GM12878 (cell line): ENCODE measurements around the gene RICTOR. TPM values are rescaled to one million over a fixed set of nuclear protein-coding genes. Genes with fewer than 3 reads are reported as not detected.
A peak's percentile ranks its signal among the peaks of the same experiment; 100 is the strongest.

ENCODE experiments used
- ATF7 ChIP-seq: fragments of 450-650 bp; IDR thresholded peaks from 2 replicates; pipeline ENCODE4 v1.6.1; 2016; ENCODE audit warnings: low read depth, mild to moderate bottlenecking
- BACH1 ChIP-seq: fragments of 450-650 bp; IDR thresholded peaks from 2 replicates; pipeline ENCODE4 v1.6.1; 2017; ENCODE audit warnings: mild to moderate bottlenecking, borderline replicate concordance
- BCL11A ChIP-seq: IDR thresholded peaks from 2 replicates; pipeline ENCODE4 v1.6.1; 2011; ENCODE audit warnings: low read depth, low read length
- CBX3 ChIP-seq: fragments of 200-600 bp; sonication (generic); IDR thresholded peaks from 2 replicates; pipeline ENCODE4 v1.6.1; 2016; ENCODE audit warnings: low read depth, borderline replicate concordance
- CHD2 ChIP-seq: IDR thresholded peaks from 2 replicates; pipeline ENCODE4 v1.6.1; 2011; ENCODE audit warnings: low read depth, low read length, improper control_type of control experiment, borderline replicate concordance
- ETV6 ChIP-seq, 2 experiments: fragments of 450-650 bp in 1 of 2; IDR thresholded peaks in 1 of 2; conservative IDR thresholded peaks in 1 of 2; 2 replicates each; pipeline ENCODE4 v1.6.1; 2014; ENCODE audit warnings: antibody characterized with exemption in 1 of 2, borderline replicate concordance in 1 of 2, low read depth in 1 of 2, mild to moderate bottlenecking in 1 of 2, moderate library complexity in 1 of 2
- EZH2 ChIP-seq: IDR thresholded peaks from 2 replicates; pipeline ENCODE4 v1.6.1; 2012; ENCODE audit warnings: low read depth, mild to moderate bottlenecking, control low read depth, inconsistent platforms, low read length, borderline replicate concordance; ENCODE audit not compliant: control insufficient read depth
- HCFC1 ChIP-seq: fragments of 150-350 bp; IDR thresholded peaks from 2 replicates; pipeline ENCODE4 v1.6.1; 2014; ENCODE audit warnings: low read length
- HDAC2 ChIP-seq: fragments of 200-600 bp; sonication (generic); IDR thresholded peaks from 2 replicates; pipeline ENCODE4 v1.6.1; 2017
- IKZF2 ChIP-seq, 2 experiments: fragments of 450-650 bp; IDR thresholded peaks; 2 replicates each; pipeline ENCODE4 v1.6.1; 2017; ENCODE audit warnings: mild to moderate bottlenecking in 2 of 2, moderate library complexity in 2 of 2
- MYB ChIP-seq: fragments of 150-350 bp; IDR thresholded peaks from 2 replicates; pipeline ENCODE4 v1.6.1; 2014; ENCODE audit warnings: mild to moderate bottlenecking, low read depth, low read length, borderline replicate concordance
- NBN ChIP-seq: fragments of 450-650 bp; IDR thresholded peaks from 2 replicates; pipeline ENCODE4 v1.6.1; 2016
- NFYB ChIP-seq: IDR thresholded peaks from 2 replicates; pipeline ENCODE4 v1.6.1; 2011; ENCODE audit warnings: low read depth, mild to moderate bottlenecking, low read length, improper control_type of control experiment, moderate library complexity; ENCODE audit not compliant: insufficient read depth
- NR2C2 ChIP-seq: IDR thresholded peaks from 2 replicates; pipeline ENCODE4 v1.6.1; 2011; ENCODE audit warnings: borderline replicate concordance, low read depth; ENCODE audit not compliant: control insufficient read depth, insufficient read length
- POU2F2 ChIP-seq: IDR thresholded peaks from 3 replicates; pipeline ENCODE4 v1.6.1; 2011; ENCODE audit warnings: low read depth, mild to moderate bottlenecking, low read length, borderline replicate concordance
- RAD51 ChIP-seq: fragments of 450-650 bp; IDR thresholded peaks from 2 replicates; pipeline ENCODE4 v1.6.1; 2016; ENCODE audit warnings: moderate library complexity, mild to moderate bottlenecking, inconsistent platforms
- RELA ChIP-seq: fragments of 450-650 bp; IDR thresholded peaks from 2 replicates; pipeline ENCODE4 v1.8.0; 2014; ENCODE audit warnings: borderline replicate concordance; ENCODE audit not compliant: partially characterized antibody
- RUNX3 ChIP-seq: IDR thresholded peaks from 2 replicates; pipeline ENCODE4 v1.6.1; 2012; ENCODE audit warnings: low read length, inconsistent platforms
- SMARCA5 ChIP-seq: fragments of 450-650 bp; IDR thresholded peaks from 2 replicates; pipeline ENCODE4 v1.6.1; 2017; ENCODE audit warnings: mild to moderate bottlenecking
- TCF3 ChIP-seq: IDR thresholded peaks from 2 replicates; pipeline ENCODE4 v1.6.1; 2012; ENCODE audit warnings: low read depth, mild to moderate bottlenecking, low read length, borderline replicate concordance; ENCODE audit not compliant: insufficient read depth
- polyA plus RNA-seq, 11 experiments: library from polyadenylated mRNA; depleted of rRNA in 4 of 11; unstranded in 6 of 11; stranded (reverse) in 5 of 11; fragments of >200 nt; fragmentation: Nextera tagmentation in 4 of 11; fragmentation: Illumina TruSeq in 1 of 11; extraction: Ambion mirVana in 4 of 11; extraction: Trizol in 1 of 11; gene quantifications; 1 replicate in 1 of 11; 2 replicates in 10 of 11; pipeline versions ENCODE4 v1.2.1 to v1.2.3, GENCODE V29; 2011 to 2016; ENCODE audit warnings: inconsistent platforms in 2 of 11, missing spikeins in 2 of 11, low read depth in 1 of 11
- total RNA-seq, 4 experiments: library from RNA; depleted of rRNA in 3 of 4; stranded (reverse); fragments of >200 nt in 3 of 4; fragmentation: Illumina TruSeq in 1 of 4; extraction: Trizol in 1 of 4; gene quantifications; 2 replicates each; pipeline versions ENCODE4 v1.2.1 to v1.2.3, GENCODE V29; 2013 to 2021
- TF ChIP-seq, protein P1 (sequence below): fragments of 450-650 bp; conservative IDR thresholded peaks from 2 replicates; pipeline ENCODE4 v1.6.1; 2017; ENCODE audit warnings: mild to moderate bottlenecking, moderate library complexity
- TF ChIP-seq, protein P2 (sequence below): fragments of 450-650 bp; IDR thresholded peaks from 2 replicates; pipeline ENCODE4 v1.6.1; 2017; ENCODE audit warnings: low read depth, mild to moderate bottlenecking, moderate library complexity
- TF ChIP-seq, protein P3 (sequence below): IDR thresholded peaks from 2 replicates; pipeline ENCODE4 v1.6.1; 2012; ENCODE audit warnings: low read length, inconsistent platforms
- TF ChIP-seq, protein P4 (sequence below): IDR thresholded peaks from 2 replicates; pipeline ENCODE4 v1.6.1; 2011; ENCODE audit warnings: borderline replicate concordance, low read depth, mild to moderate bottlenecking, moderate library complexity, low read length; ENCODE audit not compliant: insufficient read depth, poor library complexity, severe bottlenecking

Gene RICTOR
- total and polyA plus RNA-seq, 10 of the 15 experiments (the other 5 are each of a cell fraction or from before 2014, with no cell fraction given) = 2.7 to 23.0 (median 6.9) TPM

DNA sequence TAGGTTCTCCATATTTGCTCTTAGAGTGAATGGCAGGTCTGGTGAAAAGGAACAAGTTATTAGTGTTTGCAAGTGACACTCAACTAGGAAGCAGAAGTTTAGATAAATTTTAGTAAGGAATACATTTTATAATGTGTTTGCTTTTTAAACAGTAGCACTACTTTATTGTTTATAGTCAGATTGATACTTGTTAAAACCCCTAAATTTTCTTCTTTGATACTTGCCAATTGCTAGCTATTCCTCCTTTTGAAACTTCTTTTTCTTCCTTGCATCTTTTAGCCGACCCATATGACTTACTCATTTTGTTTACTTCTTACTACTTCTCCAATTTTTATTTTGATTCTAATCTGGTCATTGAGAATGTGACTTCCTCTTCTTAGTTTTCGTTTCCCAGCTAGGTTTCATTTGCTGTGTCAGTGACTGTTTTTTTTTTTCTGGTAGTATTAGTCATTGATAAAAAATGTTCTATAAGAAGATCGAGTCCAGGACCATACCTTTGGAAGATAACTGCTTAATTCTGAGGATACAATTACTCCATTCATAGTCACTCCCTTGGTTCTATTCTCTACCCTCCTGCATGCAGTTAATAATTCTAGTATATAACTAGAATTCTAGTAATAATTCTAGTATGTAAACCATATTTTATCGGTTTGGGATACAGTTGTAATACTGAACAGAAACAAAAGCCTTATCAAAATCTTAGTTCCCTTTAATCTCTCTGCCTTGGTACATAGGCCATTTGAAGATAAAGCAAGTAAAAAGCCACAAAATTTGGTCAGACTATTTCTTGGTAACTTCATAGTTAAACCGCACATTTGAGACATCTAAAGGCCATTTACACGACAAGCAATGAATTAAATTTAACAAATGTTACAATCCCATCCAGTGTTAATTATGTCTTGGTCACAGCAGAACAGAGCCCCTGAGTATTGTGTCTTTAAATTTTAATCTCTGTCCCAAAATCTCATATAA, 2.8 kb upstream of the RICTOR start (continued):
- TF ChIP-seq NR2C2 (no peak), RUNX3 (peak; percentile 59), TCF3 (no peak), NBN (peak; percentile 92), HDAC2 (no peak), RELA (no peak), BACH1 (no peak), IKZF2 (IDR thresholded peaks at IDR 0.05) (peak; percentile 28 to 50; a peak in 2 of 4 replicates), EZH2 (no peak), ETV6 (conservative IDR thresholded peaks at IDR 0.05 in 1 of 2, IDR thresholded peaks at IDR 0.05 in 1 of 2; ENCODE audit: borderline replicate concordance in 1 of 2, low read depth in 1 of 2) (peak in 1 of 2 experiments; percentile 58; a peak in 1 of 4 replicates), NFYB (no peak), ATF7 (peak; percentile 78), MYB (no peak), CHD2 (no peak), POU2F2 (no peak), RAD51 (peak; percentile 30; the same call in 1 of the 2 replicates), HCFC1 (no peak), BCL11A (no peak), CBX3 (no peak), SMARCA5 (peak; percentile 49)
- TF ChIP-seq, protein P1, sequence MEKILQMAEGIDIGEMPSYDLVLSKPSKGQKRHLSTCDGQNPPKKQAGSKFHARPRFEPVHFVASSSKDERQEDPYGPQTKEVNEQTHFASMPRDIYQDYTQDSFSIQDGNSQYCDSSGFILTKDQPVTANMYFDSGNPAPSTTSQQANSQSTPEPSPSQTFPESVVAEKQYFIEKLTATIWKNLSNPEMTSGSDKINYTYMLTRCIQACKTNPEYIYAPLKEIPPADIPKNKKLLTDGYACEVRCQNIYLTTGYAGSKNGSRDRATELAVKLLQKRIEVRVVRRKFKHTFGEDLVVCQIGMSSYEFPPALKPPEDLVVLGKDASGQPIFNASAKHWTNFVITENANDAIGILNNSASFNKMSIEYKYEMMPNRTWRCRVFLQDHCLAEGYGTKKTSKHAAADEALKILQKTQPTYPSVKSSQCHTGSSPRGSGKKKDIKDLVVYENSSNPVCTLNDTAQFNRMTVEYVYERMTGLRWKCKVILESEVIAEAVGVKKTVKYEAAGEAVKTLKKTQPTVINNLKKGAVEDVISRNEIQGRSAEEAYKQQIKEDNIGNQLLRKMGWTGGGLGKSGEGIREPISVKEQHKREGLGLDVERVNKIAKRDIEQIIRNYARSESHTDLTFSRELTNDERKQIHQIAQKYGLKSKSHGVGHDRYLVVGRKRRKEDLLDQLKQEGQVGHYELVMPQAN = no peak
- TF ChIP-seq, protein P2, sequence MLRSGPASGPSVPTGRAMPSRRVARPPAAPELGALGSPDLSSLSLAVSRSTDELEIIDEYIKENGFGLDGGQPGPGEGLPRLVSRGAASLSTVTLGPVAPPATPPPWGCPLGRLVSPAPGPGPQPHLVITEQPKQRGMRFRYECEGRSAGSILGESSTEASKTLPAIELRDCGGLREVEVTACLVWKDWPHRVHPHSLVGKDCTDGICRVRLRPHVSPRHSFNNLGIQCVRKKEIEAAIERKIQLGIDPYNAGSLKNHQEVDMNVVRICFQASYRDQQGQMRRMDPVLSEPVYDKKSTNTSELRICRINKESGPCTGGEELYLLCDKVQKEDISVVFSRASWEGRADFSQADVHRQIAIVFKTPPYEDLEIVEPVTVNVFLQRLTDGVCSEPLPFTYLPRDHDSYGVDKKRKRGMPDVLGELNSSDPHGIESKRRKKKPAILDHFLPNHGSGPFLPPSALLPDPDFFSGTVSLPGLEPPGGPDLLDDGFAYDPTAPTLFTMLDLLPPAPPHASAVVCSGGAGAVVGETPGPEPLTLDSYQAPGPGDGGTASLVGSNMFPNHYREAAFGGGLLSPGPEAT = peak; percentile 61
- TF ChIP-seq, protein P3, sequence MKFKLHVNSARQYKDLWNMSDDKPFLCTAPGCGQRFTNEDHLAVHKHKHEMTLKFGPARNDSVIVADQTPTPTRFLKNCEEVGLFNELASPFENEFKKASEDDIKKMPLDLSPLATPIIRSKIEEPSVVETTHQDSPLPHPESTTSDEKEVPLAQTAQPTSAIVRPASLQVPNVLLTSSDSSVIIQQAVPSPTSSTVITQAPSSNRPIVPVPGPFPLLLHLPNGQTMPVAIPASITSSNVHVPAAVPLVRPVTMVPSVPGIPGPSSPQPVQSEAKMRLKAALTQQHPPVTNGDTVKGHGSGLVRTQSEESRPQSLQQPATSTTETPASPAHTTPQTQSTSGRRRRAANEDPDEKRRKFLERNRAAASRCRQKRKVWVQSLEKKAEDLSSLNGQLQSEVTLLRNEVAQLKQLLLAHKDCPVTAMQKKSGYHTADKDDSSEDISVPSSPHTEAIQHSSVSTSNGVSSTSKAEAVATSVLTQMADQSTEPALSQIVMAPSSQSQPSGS = peak; percentile 75
- TF ChIP-seq, protein P4, sequence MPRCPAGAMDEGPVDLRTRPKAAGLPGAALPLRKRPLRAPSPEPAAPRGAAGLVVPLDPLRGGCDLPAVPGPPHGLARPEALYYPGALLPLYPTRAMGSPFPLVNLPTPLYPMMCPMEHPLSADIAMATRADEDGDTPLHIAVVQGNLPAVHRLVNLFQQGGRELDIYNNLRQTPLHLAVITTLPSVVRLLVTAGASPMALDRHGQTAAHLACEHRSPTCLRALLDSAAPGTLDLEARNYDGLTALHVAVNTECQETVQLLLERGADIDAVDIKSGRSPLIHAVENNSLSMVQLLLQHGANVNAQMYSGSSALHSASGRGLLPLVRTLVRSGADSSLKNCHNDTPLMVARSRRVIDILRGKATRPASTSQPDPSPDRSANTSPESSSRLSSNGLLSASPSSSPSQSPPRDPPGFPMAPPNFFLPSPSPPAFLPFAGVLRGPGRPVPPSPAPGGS = no peak
